Right lung (tissue), 5 donors: Measurements from ENCODE around the gene GAS6. TPM values are rescaled to one million over a fixed set of nuclear protein-coding genes. Genes with fewer than 3 reads are reported as not detected.

ENCODE experiments used
- DNase-seq, 2 donors: peaks; one replicate each; pipeline ENCODE4 v3.0.0-alpha.2; 2013
- polyA plus RNA-seq, 5 donors: library from polyadenylated mRNA; unstranded; fragments of 120-200 nt; gene quantifications; one replicate each; pipeline versions ENCODE4 v1.2.1 to v1.2.3, GENCODE V29; 2013; ENCODE audit warnings: inconsistent platforms in 1 of 5, low replicate concordance in 1 of 5; ENCODE audit not compliant: insufficient read length in 5 of 5, insufficient read depth in 1 of 5

The GAS6 gene
- polyA plus RNA-seq, 5 donors: 20.7 to 44.3 (median 30.2) TPM

- DNase-seq: no peak
Observed at GRCh38 chr13:113854238-113855011, 9.5 kb downstream of the GAS6 start.

- DNase-seq: no peak
Observed at GRCh38 chr13:113853518-113854237, 10.2 kb downstream of the GAS6 start.

GRCh38 chr13:113852536-113853517 is 11.0 kb downstream of the GAS6 start:
- DNase-seq: no peak

GRCh38 chr13:113851826-113852535 is 11.9 kb downstream of the GAS6 start:
- DNase-seq: no peak

- no peak for DNase-seq
Observed at GRCh38 chr13:113851480-113851803, 12.4 kb downstream of the GAS6 start.

DNA sequence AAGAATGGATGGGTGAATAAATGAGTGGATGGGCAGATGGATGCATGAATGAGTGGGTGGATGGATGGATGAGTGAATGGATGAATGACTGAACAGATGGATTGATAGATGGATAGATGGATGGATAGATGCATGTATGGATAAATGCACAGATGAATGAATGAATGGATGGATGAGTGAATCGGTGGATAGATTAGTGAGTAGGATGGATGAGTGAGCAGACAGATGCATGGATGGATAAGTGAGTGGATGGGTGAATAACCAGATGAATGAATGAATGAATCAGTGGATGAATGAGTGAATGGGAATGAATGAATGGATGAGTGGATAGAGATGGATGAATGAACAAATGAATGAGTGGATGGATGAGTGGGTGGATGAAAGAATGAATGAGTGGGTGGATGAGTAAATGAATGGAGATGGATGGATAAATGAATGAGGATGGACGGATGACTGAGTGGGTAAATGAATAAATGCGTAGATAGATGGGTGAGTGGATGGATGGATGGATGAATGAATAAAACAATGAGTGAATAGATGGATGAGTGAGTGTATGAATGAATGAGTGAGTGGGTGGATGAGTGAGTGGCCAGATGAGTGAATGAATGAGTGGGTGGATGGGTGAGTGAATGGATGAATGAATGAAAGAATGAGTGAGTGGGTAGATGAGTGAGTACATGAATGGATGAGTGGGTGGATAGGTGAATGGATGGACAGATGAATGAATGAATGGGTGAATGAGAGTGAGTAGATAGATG is 13.0 kb downstream of the GAS6 start:
- DNase-seq: no peak

DNA sequence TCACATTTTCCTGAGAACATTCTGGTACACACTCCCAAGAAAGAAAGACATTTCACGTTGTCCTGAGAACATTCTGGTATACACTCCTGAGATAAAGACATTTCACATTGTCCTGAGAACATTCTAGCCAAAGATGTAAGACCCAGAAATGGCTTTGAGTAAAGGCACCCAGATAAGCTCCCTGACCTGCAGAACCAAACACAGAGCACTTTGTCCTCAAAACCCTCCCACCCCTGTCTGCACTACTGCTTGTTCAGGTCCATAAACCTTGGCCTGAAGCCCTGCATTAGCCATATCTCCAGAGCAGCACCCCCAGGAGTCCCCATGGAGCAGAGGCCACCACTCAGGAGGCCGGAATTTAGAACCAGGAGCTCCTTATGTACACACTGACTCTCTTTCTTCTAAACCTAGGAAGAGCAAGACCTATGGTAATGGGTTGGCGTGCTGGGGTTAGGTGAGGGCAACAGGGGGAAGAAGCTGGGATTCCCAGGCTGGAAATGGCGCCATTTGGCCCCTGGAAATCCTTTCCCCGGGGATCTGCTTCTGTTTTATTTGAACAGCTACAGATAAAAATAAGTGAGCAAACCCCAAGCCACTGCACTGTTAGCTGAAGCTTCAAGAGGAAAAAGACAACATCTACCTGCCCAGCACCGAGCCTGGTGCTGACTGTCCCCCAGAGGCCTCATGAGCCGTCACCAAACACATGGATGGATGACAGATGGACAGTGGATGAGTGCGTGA is 13.7 kb downstream of the GAS6 start:
- no peak for DNase-seq

DNA sequence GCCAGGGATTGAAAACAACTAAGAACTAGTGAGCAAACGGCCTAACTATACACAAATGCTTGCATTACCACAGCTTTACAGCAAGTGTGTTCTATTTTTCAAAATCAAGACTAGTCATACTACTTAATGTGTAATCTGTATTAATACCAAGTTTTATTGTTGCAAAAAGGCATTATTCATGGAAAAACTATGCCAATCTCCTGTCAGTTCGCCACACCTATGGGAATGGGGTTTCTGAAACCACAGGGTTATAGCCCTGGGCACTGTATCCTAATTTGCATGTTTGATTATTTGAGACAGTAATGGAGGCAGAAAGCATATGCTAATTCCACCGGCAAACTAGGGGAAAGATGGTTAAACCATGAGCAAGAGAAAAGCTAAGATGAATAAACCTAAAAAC is 14.3 kb downstream of the GAS6 start:
- no peak for DNase-seq

DNA sequence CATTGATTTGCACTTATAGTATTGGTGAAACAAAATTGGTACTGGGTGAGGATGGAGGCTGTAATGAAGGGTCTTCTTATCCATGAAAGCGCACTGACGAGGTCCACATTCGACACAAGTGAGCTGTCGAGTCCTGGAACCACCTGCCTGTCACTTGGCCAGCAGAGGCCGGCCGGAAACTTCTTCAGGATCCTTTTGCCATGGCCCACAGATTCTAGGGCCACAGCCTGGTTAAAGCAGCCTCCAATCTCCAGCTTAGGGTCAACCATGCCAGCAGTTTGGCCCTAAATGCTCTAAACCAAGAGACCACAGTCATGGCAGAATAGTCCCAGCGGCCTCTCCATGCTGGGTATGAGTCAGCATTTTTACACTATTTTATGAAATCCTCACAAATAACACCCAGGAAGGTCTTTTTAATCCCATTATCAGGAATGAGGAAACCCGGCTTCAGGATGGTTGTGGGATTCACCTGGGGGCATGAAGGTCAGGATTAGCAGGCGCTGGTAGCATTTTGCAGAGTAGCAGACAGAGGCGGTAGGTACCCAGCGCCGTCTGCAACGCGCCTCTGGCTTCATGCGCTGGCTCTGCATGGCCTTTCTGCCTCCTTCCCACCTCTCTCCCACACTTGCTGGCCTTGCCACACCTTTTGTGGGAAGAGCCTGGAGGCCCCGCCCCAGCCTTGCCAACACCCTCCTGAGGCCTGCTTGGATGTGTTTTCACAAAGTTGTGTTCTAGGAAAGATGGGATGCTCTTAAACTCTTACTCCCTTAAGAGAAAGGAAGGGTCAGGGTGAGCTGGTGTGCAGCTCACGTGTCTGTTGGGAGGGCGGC is 15.2 kb downstream of the GAS6 start:
- DNase-seq: no peak

DNA sequence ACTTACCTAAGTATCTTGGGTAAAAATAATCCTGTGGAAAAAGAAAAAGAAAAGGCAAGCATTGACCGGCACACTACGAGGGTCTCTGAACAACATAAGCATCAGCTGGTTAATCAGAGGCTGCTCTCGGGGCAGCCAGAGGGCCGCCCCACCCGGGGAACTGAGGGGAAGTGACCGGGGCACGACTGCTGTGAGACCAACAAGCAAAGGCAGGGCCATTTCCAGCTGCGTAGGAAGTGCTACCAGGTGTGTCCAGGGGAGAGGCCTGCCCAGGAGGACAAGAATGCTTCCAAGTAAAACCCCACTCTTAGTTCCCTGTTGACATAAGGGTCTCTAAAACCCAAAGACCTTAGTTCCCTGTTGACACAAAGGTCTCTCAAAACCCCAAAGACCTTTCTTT is 15.9 kb downstream of the GAS6 start:
- DNase-seq: no peak

GRCh38 chr13:113846636-113847318 is 17.1 kb downstream of the GAS6 start:
- DNase-seq: no peak

- no peak for DNase-seq
Observed at GRCh38 chr13:113845723-113846635, 17.9 kb downstream of the GAS6 start.

GRCh38 chr13:113845055-113845454 is 18.8 kb downstream of the GAS6 start:
- no peak for DNase-seq

GRCh38 chr13:113843864-113844556 is 19.9 kb downstream of the GAS6 start:
- DNase-seq: no peak

GRCh38 chr13:113843063-113843654 is 20.7 kb downstream of the GAS6 start:
- DNase-seq: no peak

- DNase-seq: no peak
Observed at GRCh38 chr13:113842336-113843062, 21.4 kb downstream of the GAS6 start.
